ENCODE data around the gene PLD6.

DNA sequence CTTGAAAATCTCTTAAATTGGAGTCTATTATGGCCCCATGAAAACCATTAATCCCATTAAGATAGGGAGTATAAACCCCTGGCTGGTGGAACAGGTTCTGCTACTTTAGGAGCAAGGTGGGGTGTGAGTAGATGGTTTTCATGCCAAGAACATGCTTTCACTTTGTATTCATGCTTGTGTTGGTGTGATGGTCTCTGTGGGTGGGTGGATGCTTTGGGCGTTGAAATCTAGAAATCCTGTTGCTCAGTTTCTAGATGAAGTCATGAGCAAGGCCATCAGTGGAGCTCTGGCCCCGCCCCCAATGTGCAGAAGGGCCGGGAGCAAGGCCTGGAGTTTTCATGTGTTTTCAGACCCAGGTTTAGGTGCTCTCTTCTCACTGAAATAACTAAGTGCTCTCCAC, 20.1 kb downstream of the PLD6 start:
- TF ChIP-seq, protein P1, sequence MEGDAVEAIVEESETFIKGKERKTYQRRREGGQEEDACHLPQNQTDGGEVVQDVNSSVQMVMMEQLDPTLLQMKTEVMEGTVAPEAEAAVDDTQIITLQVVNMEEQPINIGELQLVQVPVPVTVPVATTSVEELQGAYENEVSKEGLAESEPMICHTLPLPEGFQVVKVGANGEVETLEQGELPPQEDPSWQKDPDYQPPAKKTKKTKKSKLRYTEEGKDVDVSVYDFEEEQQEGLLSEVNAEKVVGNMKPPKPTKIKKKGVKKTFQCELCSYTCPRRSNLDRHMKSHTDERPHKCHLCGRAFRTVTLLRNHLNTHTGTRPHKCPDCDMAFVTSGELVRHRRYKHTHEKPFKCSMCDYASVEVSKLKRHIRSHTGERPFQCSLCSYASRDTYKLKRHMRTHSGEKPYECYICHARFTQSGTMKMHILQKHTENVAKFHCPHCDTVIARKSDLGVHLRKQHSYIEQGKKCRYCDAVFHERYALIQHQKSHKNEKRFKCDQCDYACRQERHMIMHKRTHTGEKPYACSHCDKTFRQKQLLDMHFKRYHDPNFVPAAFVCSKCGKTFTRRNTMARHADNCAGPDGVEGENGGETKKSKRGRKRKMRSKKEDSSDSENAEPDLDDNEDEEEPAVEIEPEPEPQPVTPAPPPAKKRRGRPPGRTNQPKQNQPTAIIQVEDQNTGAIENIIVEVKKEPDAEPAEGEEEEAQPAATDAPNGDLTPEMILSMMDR (IDR thresholded peaks at IDR 0.05 in 2 of 3, conservative IDR thresholded peaks at IDR 0.05 in 1 of 3; ENCODE audit: control insufficient read depth in 2 of 3, extremely low read depth in 1 of 3, insufficient read depth in 1 of 3, low read depth in 3 of 3, low read length in 3 of 3): no peak
- no peak for TF ChIP-seq NBN (IDR thresholded peaks at IDR 0.05)
- TF ChIP-seq TAF1 (IDR thresholded peaks at IDR 0.05; ENCODE audit: borderline replicate concordance, low read depth, low read length): no peak

All from GM12878 (cell line).